Fibroblast of the aortic adventitia (primary cell): ENCODE data around the gene BCL11B. TPM values are rescaled to one million over a fixed set of nuclear protein-coding genes. Genes with fewer than 3 reads are reported as not detected.

Source experiments
- DNase-seq: peaks from one replicate; pipeline ENCODE4 v3.0.0-alpha.2; 2010; ENCODE audit warnings: low read depth
- H3K4me3 ChIP-seq: 2 replicates; pipeline ENCODE4 v1.5.1; 2011; ENCODE audit warnings: low read depth, mild to moderate bottlenecking, control low read depth, low read length, moderate library complexity
- total RNA-seq: library from RNA; depleted of rRNA; stranded (reverse); fragments of >200 nt; gene quantifications from 2 replicates; pipeline ENCODE4 v1.2.3, GENCODE V29; 2012; ENCODE audit warnings: low replicate concordance
- TF ChIP-seq, protein P1 (sequence below): IDR thresholded peaks from 2 replicates; pipeline ENCODE4 v1.5.1; 2011; ENCODE audit warnings: mild to moderate bottlenecking, low read length, control low read depth, inconsistent platforms; ENCODE audit not compliant: insufficient read depth

The BCL11B gene
- total RNA-seq, 1 donor: 0.09 TPM

DNA sequence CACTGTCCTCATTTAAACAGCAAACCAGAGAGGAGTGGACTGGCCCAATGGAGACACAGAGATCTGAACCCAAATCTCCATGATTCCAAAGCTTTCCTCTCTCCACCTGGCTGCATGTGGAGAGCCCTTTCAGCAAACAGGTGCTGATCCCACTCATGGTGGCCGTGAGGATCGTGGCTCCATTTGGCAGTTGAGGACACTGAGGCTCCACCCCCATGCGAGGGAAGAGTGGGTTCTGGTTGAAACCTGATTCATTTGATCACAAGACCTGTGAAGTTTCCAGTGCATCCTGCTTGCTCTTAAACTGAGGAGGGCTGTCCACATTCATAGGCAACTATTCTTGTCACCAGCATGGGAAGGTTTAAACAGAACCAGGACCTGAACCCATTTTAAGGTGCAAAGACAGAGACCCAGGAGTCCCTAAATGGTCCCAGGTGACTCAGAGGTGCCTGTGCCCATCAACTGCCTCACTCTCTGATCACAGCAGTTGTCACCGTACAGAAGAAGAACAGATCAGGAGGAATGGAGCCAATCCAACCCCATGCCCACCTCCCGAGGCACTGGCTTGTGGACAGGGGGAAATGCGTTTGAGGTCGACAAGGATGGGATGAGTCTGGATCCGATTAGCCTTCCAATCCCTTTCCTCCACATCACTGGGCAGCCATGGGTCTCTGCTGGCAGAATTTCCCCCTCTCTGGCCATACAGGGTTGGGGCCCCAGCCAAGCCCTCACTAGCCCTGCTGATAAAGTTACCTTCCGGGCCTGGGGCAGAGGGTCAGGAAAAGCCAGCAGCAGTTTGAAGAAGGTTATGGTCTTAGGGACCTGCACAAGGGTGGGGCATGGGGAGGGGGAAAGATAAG lies 45.5 kb upstream of the BCL11B start:
- no peak for DNase-seq
- no peak overlapping the region for H3K4me3 ChIP-seq
- TF ChIP-seq, protein P1, sequence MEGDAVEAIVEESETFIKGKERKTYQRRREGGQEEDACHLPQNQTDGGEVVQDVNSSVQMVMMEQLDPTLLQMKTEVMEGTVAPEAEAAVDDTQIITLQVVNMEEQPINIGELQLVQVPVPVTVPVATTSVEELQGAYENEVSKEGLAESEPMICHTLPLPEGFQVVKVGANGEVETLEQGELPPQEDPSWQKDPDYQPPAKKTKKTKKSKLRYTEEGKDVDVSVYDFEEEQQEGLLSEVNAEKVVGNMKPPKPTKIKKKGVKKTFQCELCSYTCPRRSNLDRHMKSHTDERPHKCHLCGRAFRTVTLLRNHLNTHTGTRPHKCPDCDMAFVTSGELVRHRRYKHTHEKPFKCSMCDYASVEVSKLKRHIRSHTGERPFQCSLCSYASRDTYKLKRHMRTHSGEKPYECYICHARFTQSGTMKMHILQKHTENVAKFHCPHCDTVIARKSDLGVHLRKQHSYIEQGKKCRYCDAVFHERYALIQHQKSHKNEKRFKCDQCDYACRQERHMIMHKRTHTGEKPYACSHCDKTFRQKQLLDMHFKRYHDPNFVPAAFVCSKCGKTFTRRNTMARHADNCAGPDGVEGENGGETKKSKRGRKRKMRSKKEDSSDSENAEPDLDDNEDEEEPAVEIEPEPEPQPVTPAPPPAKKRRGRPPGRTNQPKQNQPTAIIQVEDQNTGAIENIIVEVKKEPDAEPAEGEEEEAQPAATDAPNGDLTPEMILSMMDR: no peak

DNA sequence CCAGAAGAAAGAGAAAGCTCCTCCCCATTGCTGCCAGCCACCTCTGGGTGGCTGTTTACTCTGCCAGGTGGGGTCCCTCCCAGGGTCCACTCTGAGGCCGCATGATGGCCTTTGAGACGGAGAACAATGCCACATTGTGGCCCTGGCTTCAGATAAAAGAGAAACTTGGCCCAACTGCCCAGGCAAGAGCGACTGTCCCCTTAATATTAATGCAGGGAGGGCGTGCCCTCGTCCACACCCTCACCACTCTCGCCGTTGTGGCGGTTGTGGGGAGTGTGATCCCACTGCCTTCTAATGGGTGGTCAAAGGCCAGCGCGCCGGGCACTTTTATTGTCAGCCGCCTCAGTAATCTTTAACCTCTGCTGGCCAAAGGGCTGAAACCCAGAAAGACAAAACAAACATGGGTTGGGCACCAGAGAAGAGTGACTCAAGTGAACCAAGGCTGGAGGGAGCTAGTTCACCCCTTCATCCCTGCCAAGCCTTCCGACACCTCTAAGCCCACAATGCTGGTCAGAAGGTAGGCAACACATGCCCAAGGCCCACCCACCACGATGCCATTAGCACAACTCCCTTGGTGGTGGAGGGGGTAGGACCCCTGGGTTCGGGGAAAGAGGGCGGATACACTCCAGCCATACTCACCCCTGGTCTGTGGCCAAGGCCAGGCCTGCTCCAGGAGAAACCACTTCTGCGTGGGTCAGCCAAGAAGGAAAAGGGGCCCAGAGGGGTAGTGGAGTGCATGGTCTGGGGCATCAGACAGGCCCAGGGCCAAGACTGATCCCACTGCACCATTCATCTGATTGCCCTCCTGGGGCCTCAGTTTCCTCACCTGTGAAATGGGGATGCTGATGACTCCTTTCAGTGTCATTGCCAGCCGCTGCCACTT lies 44.5 kb upstream of the BCL11B start:
- no peak for DNase-seq
- TF ChIP-seq, protein P1: no peak
- no peak overlapping the region for H3K4me3 ChIP-seq

DNA sequence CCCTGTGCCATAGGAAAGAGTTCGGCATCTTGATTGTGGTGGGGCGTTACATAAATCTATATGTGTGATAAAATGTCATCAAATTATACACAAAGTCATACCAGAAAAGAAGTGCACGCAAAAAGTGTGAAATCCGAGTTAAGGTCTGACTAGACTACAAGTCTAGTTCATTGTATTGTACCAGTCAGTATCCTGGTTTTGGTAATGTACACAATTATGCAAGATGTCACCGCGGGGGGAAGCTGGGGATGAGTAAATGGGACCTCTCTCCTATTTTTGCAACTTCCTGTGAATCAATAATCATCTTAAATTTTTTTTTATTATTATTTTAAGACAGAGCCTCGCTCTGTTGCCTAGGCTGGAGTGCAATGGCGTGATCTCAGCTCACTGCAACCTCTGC lies 43.2 kb upstream of the BCL11B start:
- TF ChIP-seq, protein P1: no peak
- no peak overlapping the region for H3K4me3 ChIP-seq
- DNase-seq: no peak

DNA sequence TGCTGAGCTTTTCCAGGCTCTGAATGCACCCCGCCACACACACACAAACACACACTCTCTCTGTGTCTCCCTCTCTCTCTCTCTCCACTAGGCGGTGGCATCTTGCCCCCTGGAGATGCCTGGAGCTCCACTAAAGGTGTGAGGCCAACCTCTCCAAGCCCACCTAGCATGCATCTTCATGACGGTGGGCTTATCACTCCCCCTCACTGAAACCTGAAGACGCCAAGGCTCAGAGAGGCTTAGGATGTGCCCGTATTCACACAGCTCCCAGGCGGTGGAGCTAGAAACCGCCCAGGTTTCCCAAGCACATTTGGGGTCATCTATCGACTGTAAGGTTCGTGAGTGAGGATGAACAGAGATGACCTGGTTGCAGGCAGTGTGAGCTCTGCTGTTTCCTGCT lies 42.6 kb upstream of the BCL11B start:
- no peak for DNase-seq
- TF ChIP-seq, protein P1: no peak
- no peak overlapping the region for H3K4me3 ChIP-seq

DNA sequence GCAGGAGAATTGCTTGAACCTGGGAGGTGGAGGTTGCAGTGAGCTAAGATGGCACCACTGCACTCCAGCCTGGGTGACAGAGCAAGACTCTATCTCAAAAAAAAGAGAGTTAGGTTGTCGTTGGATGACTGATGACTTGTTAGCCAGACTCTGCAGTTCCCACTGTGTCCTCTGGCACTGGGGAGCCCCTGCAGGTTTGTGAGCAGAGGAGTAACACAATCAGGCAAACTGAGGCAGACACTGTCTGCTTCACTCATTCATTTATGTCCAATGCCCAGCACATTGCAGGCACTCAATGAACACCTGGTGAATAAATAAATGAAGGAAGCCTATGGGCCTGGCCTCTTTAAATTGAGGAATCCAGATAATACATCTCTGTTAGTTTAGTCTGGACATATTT lies 41.2 kb upstream of the BCL11B start:
- H3K4me3 ChIP-seq: no peak overlapping the region
- no peak for DNase-seq
- TF ChIP-seq, protein P1: no peak

DNA sequence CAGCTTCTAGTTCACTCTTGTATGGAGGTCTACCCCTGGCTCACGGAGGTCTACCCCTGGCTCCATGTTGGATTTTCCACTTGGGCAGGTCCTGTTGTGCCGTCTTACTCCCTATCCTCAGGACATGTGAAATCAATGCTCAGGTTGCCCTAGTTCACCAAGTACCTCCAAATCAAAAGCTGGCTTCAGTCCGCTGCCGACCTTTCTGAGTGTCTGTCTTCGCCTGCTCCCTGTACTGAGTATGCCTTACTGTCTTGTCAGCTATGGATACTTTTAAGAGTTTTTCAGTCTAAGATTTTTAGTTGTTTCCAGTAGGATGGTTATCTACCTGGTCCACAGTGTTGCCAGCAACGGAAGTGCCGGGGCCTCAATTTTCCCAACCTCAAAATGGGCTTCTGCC lies 40.1 kb upstream of the BCL11B start:
- no peak for DNase-seq
- H3K4me3 ChIP-seq: no peak overlapping the region
- TF ChIP-seq, protein P1: no peak
